ENCODE results near the gene CBFB. TPM values are rescaled to one million over a fixed set of nuclear protein-coding genes. Genes with fewer than 3 reads are reported as not detected.
A peak's percentile ranks its signal among the peaks of the same experiment; 100 is the strongest.

CBFB gene
- total and polyA plus RNA-seq, 2 of the 13 experiments (the other 11 are each of a cell fraction or from before 2014, with no cell fraction given): 22.1 to 70.8 TPM

- peak; percentile 78; the same call in 1 of the 2 replicates for TF ChIP-seq DZIP1 (CRISPR knock-in tag; IDR thresholded peaks at IDR 0.05)
- TF ChIP-seq THAP9 (CRISPR knock-in tag; IDR thresholded peaks at IDR 0.05; ENCODE audit: borderline replicate concordance): peak; percentile 78; the same call in 1 of the 2 replicates
- TF ChIP-seq NFE2L1 (CRISPR knock-in tag; IDR thresholded peaks at IDR 0.05; ENCODE audit: borderline replicate concordance): no peak
- TF ChIP-seq REPIN1 (CRISPR knock-in tag; IDR thresholded peaks at IDR 0.05; ENCODE audit: borderline replicate concordance, low read depth): peak; percentile 71; the same call in 1 of the 2 replicates
- TF ChIP-seq ZNF713 (CRISPR knock-in tag; IDR thresholded peaks at IDR 0.05): no peak
- peak; percentile 92 for TF ChIP-seq SAP130 (CRISPR knock-in tag; IDR thresholded peaks at IDR 0.05; ENCODE audit: low read depth)
- no peak for TF ChIP-seq MAFK (conservative IDR thresholded peaks at IDR 0.05 in 1 of 2, IDR thresholded peaks at IDR 0.05 in 1 of 2; ENCODE audit: low read length in 2 of 2)
- peak; percentile 33; the same call in 1 of the 2 replicates for TF ChIP-seq SIX4 (CRISPR knock-in tag; IDR thresholded peaks at IDR 0.05)
- TF ChIP-seq SMAD3 (CRISPR knock-in tag; IDR thresholded peaks at IDR 0.05): peak; percentile 87; the same call in 1 of the 2 replicates
- TF ChIP-seq, protein P1, sequence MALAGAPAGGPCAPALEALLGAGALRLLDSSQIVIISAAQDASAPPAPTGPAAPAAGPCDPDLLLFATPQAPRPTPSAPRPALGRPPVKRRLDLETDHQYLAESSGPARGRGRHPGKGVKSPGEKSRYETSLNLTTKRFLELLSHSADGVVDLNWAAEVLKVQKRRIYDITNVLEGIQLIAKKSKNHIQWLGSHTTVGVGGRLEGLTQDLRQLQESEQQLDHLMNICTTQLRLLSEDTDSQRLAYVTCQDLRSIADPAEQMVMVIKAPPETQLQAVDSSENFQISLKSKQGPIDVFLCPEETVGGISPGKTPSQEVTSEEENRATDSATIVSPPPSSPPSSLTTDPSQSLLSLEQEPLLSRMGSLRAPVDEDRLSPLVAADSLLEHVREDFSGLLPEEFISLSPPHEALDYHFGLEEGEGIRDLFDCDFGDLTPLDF (CRISPR knock-in tag; IDR thresholded peaks at IDR 0.05): no peak; the same call in 1 of the 2 replicates
- peak; percentile 98 for TF ChIP-seq ZFY (CRISPR knock-in tag; IDR thresholded peaks at IDR 0.05)
- TF ChIP-seq POLR2AphosphoS5 (IDR thresholded peaks at IDR 0.05; ENCODE audit: low read depth, low read length): peak; percentile 96
- no peak; the same call in 1 of the 2 replicates for TF ChIP-seq DMAP1 (CRISPR knock-in tag; IDR thresholded peaks at IDR 0.05)
- 0 out of 2 replicates have a peak, but pooled peaks have one; percentile 14 for TF ChIP-seq NCOA1 (CRISPR knock-in tag; IDR thresholded peaks at IDR 0.05)
- peak; percentile 89 for TF ChIP-seq ZNF274 (CRISPR knock-in tag; IDR thresholded peaks at IDR 0.05)
- 0 out of 2 replicates have a peak, but pooled peaks have one; percentile 36 for TF ChIP-seq ZNF329 (CRISPR knock-in tag; IDR thresholded peaks at IDR 0.05; ENCODE audit: low read depth)
- TF ChIP-seq HCFC1 (IDR thresholded peaks at IDR 0.05; ENCODE audit: low read depth, low read length): peak; percentile 27; the same call in 1 of the 2 replicates
- TF ChIP-seq ZKSCAN5 (CRISPR knock-in tag; IDR thresholded peaks at IDR 0.05): peak; percentile 69
- 0 out of 2 replicates have a peak, but pooled peaks have one; percentile 40 for TF ChIP-seq TARDBP (CRISPR knock-in tag; IDR thresholded peaks at IDR 0.05)
- 0 out of 2 replicates have a peak, but pooled peaks have one; percentile 77 for TF ChIP-seq SMAD9 (CRISPR knock-in tag; IDR thresholded peaks at IDR 0.05)
- TF ChIP-seq TOPORS (CRISPR knock-in tag; IDR thresholded peaks at IDR 0.05): peak; percentile 69; the same call in 1 of the 2 replicates
- TF ChIP-seq ZFP82 (CRISPR knock-in tag; IDR thresholded peaks at IDR 0.05; ENCODE audit: borderline replicate concordance): no peak; the same call in 1 of the 2 replicates
- TF ChIP-seq ZNF546 (CRISPR knock-in tag; conservative IDR thresholded peaks at IDR 0.05): peak; percentile 30; the same call in 1 of the 2 replicates
- no peak for TF ChIP-seq CENPX (CRISPR knock-in tag; IDR thresholded peaks at IDR 0.05)
- no peak for TF ChIP-seq SP2 (CRISPR knock-in tag; IDR thresholded peaks at IDR 0.05)
Measured at GRCh38 chr16:67028696-67029253, at the start of gene CBFB (continued).
